GM10266 (cell line): ENCODE results near the gene DUSP2.

ENCODE experiments used
- DNase-seq: peaks from one replicate; pipeline ENCODE4 v3.0.0; 2012; ENCODE audit errors: extremely low spot score
- CTCF ChIP-seq: IDR thresholded peaks from 2 replicates; pipeline ENCODE4 v1.5.1; 2012; ENCODE audit warnings: mild to moderate bottlenecking, low read depth; ENCODE audit not compliant: control insufficient read depth, insufficient read depth; ENCODE audit errors: missing control alignments

DUSP2 gene

GRCh38 chr2:96151595-96152303 lies 6.5 kb upstream of the DUSP2 start:
- DNase-seq = no peak
- no peak for TF ChIP-seq CTCF

GRCh38 chr2:96150791-96151594 lies 5.8 kb upstream of the DUSP2 start:
- no peak for TF ChIP-seq CTCF
- no peak for DNase-seq

- DNase-seq = no peak
- TF ChIP-seq CTCF = no peak
Measured at GRCh38 chr2:96150007-96150640, 4.9 kb upstream of the DUSP2 start.

- TF ChIP-seq CTCF = peak; percentile 4
- peak; percentile 83 for DNase-seq
Measured at GRCh38 chr2:96148410-96149217, 3.4 kb upstream of the DUSP2 start.

- no peak for DNase-seq
- no peak for TF ChIP-seq CTCF
Measured at GRCh38 chr2:96147593-96148201, 2.5 kb upstream of the DUSP2 start.

- DNase-seq = no peak
- TF ChIP-seq CTCF = no peak
Measured at GRCh38 chr2:96146881-96147592, 1.8 kb upstream of the DUSP2 start.
